Lower lobe of right lung (tissue), 2 donors: ENCODE results near the gene PITX2. TPM values are rescaled to one million over a fixed set of nuclear protein-coding genes. Genes with fewer than 3 reads are reported as not detected.

Experiments used
- ATAC-seq, 2 donors: fragments of 200-7000 bp; cut with Tn5 transposase; one replicate each; pipeline ENCODE4 v1.9.1; 2020 to 2022; ENCODE audit warnings: mild to moderate bottlenecking in 2 of 2, moderate library complexity in 2 of 2
- DNase-seq: peaks from one replicate; pipeline ENCODE4 v3.0.0-alpha.2; 2020
- H3K27ac ChIP-seq: fragments of 200-600 bp; one replicate; pipeline ENCODE4 v1.8.0; 2022
- H3K27me3 ChIP-seq: fragments of 200-600 bp; one replicate; pipeline ENCODE4 v1.8.0; 2022; ENCODE audit warnings: low read depth
- H3K36me3 ChIP-seq: fragments of 200-600 bp; one replicate; pipeline ENCODE4 v1.8.0; 2022; ENCODE audit warnings: mild to moderate bottlenecking
- H3K4me1 ChIP-seq: fragments of 200-600 bp; one replicate; pipeline ENCODE4 v1.8.0; 2022
- H3K4me3 ChIP-seq: fragments of 200-600 bp; one replicate; pipeline ENCODE4 v1.8.0; 2022; ENCODE audit warnings: mild to moderate bottlenecking
- H3K9me3 ChIP-seq: fragments of 200-600 bp; one replicate; pipeline ENCODE4 v1.8.0; 2022
- intact Hi-C: fragments of 100-400 bp; cut with DNase I; formaldehyde crosslinking; loops from one replicate; pipeline ENCODE4 v1.11.0; 2022
- total RNA-seq: library from RNA; stranded (reverse); fragmentation: NEBNext Ultra II Directional; extraction: Animal tissue kit (Norgen Biotek cat#: 25700); gene quantifications from one replicate; pipeline ENCODE4 v1.2.1, GENCODE V29; 2021
- TF ChIP-seq, protein P1 (sequence below): fragments of 200-600 bp; IDR thresholded peaks from one replicate; pipeline ENCODE4 v1.8.0; 2022; ENCODE audit warnings: antibody characterized with exemption, mild to moderate bottlenecking
- donor health status: DM: no; HTN: yes; CAD: no; lungs with severe emphysema.

Gene PITX2
- total RNA-seq, 1 donor from 2014 or later = not detected

DNA sequence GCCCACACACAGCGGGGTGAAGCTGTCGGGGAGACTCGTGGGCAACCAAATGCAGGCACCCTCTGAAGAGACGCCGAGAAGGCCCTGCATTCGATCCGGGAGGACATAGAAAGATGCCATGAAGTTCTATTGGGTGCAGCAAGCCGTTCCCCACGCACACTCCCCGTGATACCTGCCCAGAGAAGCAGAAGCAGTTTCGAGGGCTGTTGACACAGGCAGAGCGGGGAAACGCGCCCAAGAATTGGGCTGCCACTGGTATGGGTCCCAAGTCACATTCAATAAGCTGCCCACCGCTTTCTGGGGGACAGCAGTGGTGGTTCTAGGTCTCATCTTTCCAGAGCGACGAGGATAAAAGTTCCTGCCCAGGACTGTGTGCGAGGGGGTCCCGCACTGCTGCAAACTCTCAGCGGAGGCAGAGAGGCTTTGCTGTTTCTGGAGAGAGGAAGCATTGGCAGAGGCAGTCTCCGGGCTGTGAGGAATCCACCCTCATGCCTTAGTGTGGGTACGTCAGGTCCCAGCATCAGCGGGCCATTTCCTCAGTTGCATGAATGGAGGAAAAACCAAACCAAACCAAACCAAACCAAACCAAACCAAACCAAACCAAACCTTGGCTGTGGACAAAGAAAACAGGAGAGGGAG is 10.1 kb downstream of the PITX2 start:
- TF ChIP-seq, protein P1, sequence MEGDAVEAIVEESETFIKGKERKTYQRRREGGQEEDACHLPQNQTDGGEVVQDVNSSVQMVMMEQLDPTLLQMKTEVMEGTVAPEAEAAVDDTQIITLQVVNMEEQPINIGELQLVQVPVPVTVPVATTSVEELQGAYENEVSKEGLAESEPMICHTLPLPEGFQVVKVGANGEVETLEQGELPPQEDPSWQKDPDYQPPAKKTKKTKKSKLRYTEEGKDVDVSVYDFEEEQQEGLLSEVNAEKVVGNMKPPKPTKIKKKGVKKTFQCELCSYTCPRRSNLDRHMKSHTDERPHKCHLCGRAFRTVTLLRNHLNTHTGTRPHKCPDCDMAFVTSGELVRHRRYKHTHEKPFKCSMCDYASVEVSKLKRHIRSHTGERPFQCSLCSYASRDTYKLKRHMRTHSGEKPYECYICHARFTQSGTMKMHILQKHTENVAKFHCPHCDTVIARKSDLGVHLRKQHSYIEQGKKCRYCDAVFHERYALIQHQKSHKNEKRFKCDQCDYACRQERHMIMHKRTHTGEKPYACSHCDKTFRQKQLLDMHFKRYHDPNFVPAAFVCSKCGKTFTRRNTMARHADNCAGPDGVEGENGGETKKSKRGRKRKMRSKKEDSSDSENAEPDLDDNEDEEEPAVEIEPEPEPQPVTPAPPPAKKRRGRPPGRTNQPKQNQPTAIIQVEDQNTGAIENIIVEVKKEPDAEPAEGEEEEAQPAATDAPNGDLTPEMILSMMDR = no peak
- no peaks in the 10 kb centered on the region for H3K36me3 ChIP-seq
- H3K27ac ChIP-seq = no peak overlapping the region
- intact Hi-C loops = no loop called here
- no peaks in the 10 kb centered on the region for H3K9me3 ChIP-seq
- DNase-seq (no peak), ATAC-seq (no peak)
- H3K4me3 ChIP-seq = no peak overlapping the region
- H3K4me1 ChIP-seq = peaks cover 9% of the 10 kb centered on the region
- peaks cover 93% of the 10 kb centered on the region for H3K27me3 ChIP-seq

DNA sequence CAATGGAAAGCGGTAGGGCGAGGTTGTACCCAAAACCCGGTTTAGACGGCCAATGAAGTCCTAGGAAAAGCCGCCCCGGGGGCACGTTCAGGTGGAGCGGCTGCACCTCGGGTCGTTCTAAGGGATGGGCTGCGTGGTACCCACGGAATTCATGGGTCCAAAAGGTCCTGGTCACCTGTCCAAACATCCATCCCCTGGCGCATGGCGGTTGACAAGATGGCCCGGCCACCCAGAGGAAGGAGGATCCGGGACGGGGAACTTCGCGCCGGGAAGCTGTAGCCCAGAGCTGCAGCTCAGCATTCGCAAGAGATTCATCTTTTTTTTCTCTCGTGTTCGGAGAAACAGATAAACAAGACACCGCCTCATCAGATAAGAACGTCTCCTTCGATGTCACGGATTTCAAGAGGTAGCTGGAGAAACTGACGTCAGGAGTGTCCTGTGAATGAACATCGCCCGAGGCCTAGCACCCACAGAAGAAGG is 10.9 kb downstream of the PITX2 start:
- Histone ChIP-seq H3K9me3 (no peaks in the 10 kb centered on the region), H3K27me3 (peaks cover 86% of the 10 kb centered on the region), H3K36me3 (no peaks in the 10 kb centered on the region), H3K4me3 (no peak overlapping the region), H3K27ac (no peak overlapping the region), H3K4me1 (peaks cover 9% of the 10 kb centered on the region)
- ATAC-seq (peak in 1 of 2 donors; percentile 22), DNase-seq (no peak)
- intact Hi-C loops = no loop called here
- TF ChIP-seq, protein P1 = no peak

DNA sequence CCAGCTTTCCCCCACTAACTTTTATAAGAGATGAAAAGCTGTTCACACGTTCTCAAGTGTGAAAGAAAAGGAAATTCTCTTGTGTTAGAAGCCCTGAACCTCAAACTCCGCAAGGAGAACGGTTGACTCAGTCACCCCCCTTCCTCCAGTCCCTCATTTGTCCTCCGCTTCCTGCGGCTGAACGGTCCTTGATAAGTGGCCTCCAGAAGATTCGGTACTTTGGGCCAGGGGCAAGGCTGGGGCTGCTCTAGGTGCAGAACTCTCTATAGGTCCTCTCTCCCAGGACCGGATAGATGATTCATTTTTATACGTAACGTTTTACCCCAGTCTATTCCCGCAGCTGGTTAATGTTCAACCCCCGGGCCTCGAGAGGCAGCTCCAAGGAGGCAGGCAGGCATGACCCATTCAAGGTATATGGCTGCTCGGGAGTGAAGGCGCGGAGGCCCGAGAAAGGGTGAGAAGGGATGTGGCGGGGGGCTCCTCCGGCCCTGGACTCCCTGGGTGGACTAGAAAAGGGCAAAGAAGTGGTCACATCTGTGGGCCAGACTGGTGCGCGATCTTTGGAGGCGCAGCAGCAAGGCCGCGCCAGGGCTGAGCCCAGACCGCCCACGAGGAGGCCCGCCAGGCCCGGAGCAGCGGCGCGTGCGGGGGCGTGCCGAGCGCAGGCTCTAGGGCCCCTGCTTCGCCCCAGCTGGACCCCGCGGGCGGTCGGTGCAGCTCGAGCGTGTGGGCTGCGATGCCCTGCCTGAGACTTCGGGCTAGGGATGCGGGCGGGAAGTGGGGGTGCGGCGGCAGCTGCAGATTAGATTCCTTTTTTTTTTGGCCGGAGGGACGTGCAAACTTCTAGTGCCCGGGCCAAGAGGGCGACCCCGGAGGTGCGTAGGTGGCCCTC is 11.7 kb downstream of the PITX2 start:
- Histone ChIP-seq H3K27ac (no peak overlapping the region), H3K4me1 (peaks cover 9% of the 10 kb centered on the region), H3K27me3 (peaks cover 78% of the 10 kb centered on the region), H3K9me3 (no peaks in the 10 kb centered on the region), H3K4me3 (no peak overlapping the region), H3K36me3 (no peaks in the 10 kb centered on the region)
- TF ChIP-seq, protein P1 = no peak
- ATAC-seq = peak; percentile 27 to 57
- intact Hi-C loops = no loop called here
- DNase-seq = no peak

DNA sequence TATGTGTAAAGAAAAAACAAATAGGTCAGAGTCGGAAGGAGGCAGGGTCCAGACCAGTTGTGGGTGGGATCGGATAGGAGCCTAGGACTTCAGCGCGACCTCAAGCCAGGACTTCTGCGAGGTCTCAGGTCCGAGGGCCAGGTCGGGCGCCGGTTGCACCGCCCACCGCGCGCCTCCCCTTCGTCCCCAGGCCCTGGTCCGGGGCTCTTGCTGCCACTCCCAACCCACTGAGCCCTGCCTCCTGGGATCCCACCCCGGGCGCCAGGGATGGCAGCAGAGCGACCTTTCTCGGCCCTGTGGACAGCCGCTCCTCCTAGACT is 12.3 kb downstream of the PITX2 start:
- Histone ChIP-seq H3K27ac (no peak overlapping the region), H3K36me3 (no peaks in the 10 kb centered on the region), H3K9me3 (no peaks in the 10 kb centered on the region), H3K4me3 (no peak overlapping the region), H3K27me3 (peaks cover 72% of the 10 kb centered on the region), H3K4me1 (peaks cover 9% of the 10 kb centered on the region)
- TF ChIP-seq, protein P1 = no peak
- intact Hi-C loops = no loop called here
- ATAC-seq (no peak), DNase-seq (no peak)

DNA sequence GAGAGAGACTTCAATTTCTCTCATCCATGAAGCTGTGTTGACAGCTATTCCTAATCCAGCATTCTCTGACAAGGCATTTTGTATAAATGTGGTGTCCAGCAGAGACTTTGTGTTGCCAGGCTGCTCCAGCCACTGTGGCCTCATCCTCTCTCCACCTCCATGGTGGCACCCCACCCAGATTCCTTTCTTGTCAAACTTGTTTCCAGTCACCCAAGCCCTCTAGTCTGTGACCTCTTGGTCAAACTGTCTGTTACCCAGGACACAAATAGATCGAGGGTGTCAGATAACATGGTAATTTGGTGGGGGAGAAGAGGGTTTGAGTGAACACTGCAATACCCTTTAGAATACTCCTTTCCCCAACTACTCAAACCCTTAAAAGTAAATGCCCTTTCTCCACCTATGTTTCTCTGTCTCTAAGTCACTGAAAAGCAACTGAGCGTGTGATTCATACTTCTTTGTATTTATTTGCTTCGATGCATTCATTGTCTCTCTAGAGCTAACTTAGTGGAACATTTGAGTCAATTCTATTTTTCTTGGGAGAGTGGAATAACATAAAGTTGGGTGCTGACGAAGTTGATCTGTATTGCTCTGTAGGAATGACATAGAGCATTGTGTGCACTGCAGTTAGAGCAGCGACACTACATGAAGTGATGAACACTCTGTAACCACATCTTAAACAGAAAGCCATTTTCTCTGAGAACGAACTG is 13.7 kb downstream of the PITX2 start:
- ATAC-seq (no peak), DNase-seq (no peak)
- peaks cover 9% of the 10 kb centered on the region for H3K4me1 ChIP-seq
- intact Hi-C loops = no loop called here
- no peak overlapping the region for H3K27ac ChIP-seq
- H3K36me3 ChIP-seq = no peaks in the 10 kb centered on the region
- TF ChIP-seq, protein P1 = no peak
- no peak overlapping the region for H3K4me3 ChIP-seq
- H3K27me3 ChIP-seq = peaks cover 58% of the 10 kb centered on the region
- no peaks in the 10 kb centered on the region for H3K9me3 ChIP-seq
